ENCODE results near the gene SLC16A12. TPM values are rescaled to one million over a fixed set of nuclear protein-coding genes. Genes with fewer than 3 reads are reported as not detected.

The SLC16A12 gene
- total and polyA plus RNA-seq, 2 of the 8 experiments (the other 6 are each of a cell fraction or from before 2014, with no cell fraction given) = 1.6 to 1.9 TPM

DNA sequence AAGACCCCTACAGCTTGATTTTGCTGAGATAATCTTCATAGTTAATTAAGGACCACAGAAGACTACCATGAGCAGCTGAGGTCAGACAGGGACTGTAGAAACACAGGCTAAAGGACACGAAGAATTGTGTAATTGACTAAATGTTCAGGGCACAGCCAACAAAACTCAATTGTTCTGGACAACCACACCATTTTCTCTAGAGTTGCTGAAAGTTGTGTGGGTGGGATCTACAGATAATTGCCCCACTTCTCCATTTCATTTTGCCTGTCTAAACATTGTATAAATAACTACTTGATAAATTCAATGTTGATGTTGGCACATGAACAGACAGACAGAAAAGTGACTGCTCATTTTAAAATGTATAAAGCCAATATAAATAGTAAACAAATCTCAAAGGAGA, 39.0 kb upstream of the SLC16A12 start:
- TF ChIP-seq KDM1A (IDR thresholded peaks at IDR 0.05; ENCODE audit: borderline replicate concordance, low read length) (no peak), EGR1 (IDR thresholded peaks at IDR 0.05; ENCODE audit: borderline replicate concordance, low read depth, low read length) (no peak), CBX5 (IDR thresholded peaks at IDR 0.05; ENCODE audit: low read depth, low read length) (no peak), BACH1 (IDR thresholded peaks at IDR 0.05; ENCODE audit: low read length) (no peak), CREB1 (IDR thresholded peaks at IDR 0.05) (no peak), EZH2 (IDR thresholded peaks at IDR 0.05; ENCODE audit: low read depth, low read length, severe bottlenecking) (no peak), ASH2L (IDR thresholded peaks at IDR 0.05; ENCODE audit: low read length) (no peak), CTBP2 (IDR thresholded peaks at IDR 0.05; ENCODE audit: borderline replicate concordance, insufficient read depth, insufficient read length, low read length) (no peak)
- Histone ChIP-seq H3K56ac (replicated peaks; ENCODE audit: insufficient read length, low read depth, low read length) (no peak overlapping the region), H3K27me3 (replicated peaks in 1 of 4; ENCODE audit: control insufficient read depth in 3 of 4, extremely low read depth in 1 of 4, insufficient read depth in 3 of 4, low read length in 3 of 4) (no peaks in the 10 kb centered on the region), H4K91ac (replicated peaks; ENCODE audit: insufficient read length, low read length) (no peak overlapping the region), H3K36me3 (ENCODE audit: control insufficient read depth in 2 of 4, insufficient read depth in 4 of 4, low read length in 3 of 4) (no peaks in the 10 kb centered on the region), H3K27ac (ENCODE audit: low read depth, low read length) (no peak overlapping the region), H2BK120ac (replicated peaks; ENCODE audit: low read depth, low read length) (no peak overlapping the region), H3K9me3 (ENCODE audit: insufficient read depth in 2 of 2, low read depth in 1 of 2, low read length in 1 of 2) (no peaks in the 10 kb centered on the region), H2BK15ac (ENCODE audit: low read length) (no peak overlapping the region), H3K23me2 (ENCODE audit: low read depth, low read length) (no peaks in the 10 kb centered on the region), H4K8ac (ENCODE audit: extremely low read depth, insufficient read depth, low read length) (no peak overlapping the region), H4K5ac (ENCODE audit: insufficient read length, low read depth, low read length) (no peak overlapping the region), H2BK5ac (ENCODE audit: low read depth, low read length) (no peak overlapping the region), H3K23ac (ENCODE audit: insufficient read length) (no peak overlapping the region), H3K4me2 (ENCODE audit: insufficient read depth in 1 of 2, low read depth in 2 of 2, low read length in 2 of 2) (no peak overlapping the region), H3K4me1 (replicated peaks in 1 of 4; ENCODE audit: control insufficient read depth in 3 of 4, insufficient read depth in 4 of 4, low read length in 3 of 4) (no peaks in the 10 kb centered on the region), H3K4me3 (ENCODE audit: extremely low read depth in 1 of 4, insufficient read depth in 2 of 4, low read depth in 3 of 4, low read length in 4 of 4) (no peak overlapping the region), H2BK20ac (ENCODE audit: low read length) (no peak overlapping the region), H3K14ac (ENCODE audit: insufficient read length) (no peak overlapping the region), H2AFZ (ENCODE audit: low read length) (no peak overlapping the region), H3K18ac (ENCODE audit: extremely low read depth, low read length) (no peak overlapping the region), H4K20me1 (replicated peaks in 1 of 2; ENCODE audit: control insufficient read depth in 1 of 2, insufficient read depth in 2 of 2, low read length in 2 of 2) (no peaks in the 10 kb centered on the region), H2AK5ac (ENCODE audit: low read depth, low read length) (no peak overlapping the region), H3K79me2 (ENCODE audit: control insufficient read depth in 1 of 2, insufficient read depth in 2 of 2, low read length in 2 of 2) (no peaks in the 10 kb centered on the region), H3K9ac (replicated peaks in 1 of 4; ENCODE audit: extremely low read depth in 1 of 4, low read depth in 3 of 4, low read length in 3 of 4) (no peak overlapping the region), H3K4ac (replicated peaks; ENCODE audit: insufficient read length, low read depth, low read length) (no peak overlapping the region), H2BK12ac (ENCODE audit: low read depth, low read length) (no peak overlapping the region), H3K79me1 (ENCODE audit: low read depth, low read length) (no peaks in the 10 kb centered on the region)
- no peak for DNase-seq (ENCODE audit: low read depth in 1 of 2, low spot score in 2 of 2)
- CTCF ChIA-PET (ENCODE audit: partially characterized antibody) = interaction anchor here (0.5 to 1.1 kb wide), 2 partner anchors 9 to 165 kb away, joined by 3 read pairs; no protein-coding TSS in a partner anchor
- no peak for FAIRE-seq
- POLR2A ChIA-PET (ENCODE audit: partially characterized antibody) = interaction anchor here (0.7 to 2.2 kb wide), 2 partner anchors 70 to 210 kb away, joined by 3 to 5 read pairs; no protein-coding TSS in a partner anchor
- 76% methylated on average over 1 of the region's 1 CpG; no CpG with 5 or more reads in 1 of the 2 experiments for WGBS, 2 experiments (ENCODE audit: extremely low coverage in 1 of 2, insufficient coverage in 1 of 2, insufficient read length in 1 of 2, insufficient replicate concordance in 2 of 2, low coverage in 1 of 2, low lambda C conversion rate in 2 of 2, missing lambda C conversion rate in 1 of 2)

Measured in H1 (cell line).